HAP-1 (cell line): ENCODE data around the gene SLC38A6.

ENCODE experiments used
- DNase-seq, 2 experiments: peaks; one replicate each; pipeline ENCODE4 v3.0.0-alpha.2; 2016 to 2020; ENCODE audit warnings: low spot score in 2 of 2
- H3K27me3 ChIP-seq: fragments of 250-450 bp; sonication (Bioruptor Pico); 2 replicates; pipeline ENCODE4 v1.5.1; 2020; ENCODE audit warnings: low read depth, mild to moderate bottlenecking, moderate library complexity
- H3K36me3 ChIP-seq: fragments of 250-450 bp; sonication (Bioruptor Pico); replicated peaks from 2 replicates; pipeline ENCODE4 v1.5.1; 2020; ENCODE audit warnings: mild to moderate bottlenecking
- H3K4me1 ChIP-seq: fragments of 250-450 bp; sonication (Bioruptor Pico); 2 replicates; pipeline ENCODE4 v1.5.1; 2020; ENCODE audit warnings: mild to moderate bottlenecking
- H3K4me3 ChIP-seq: fragments of 250-450 bp; sonication (Bioruptor Pico); 2 replicates; pipeline ENCODE4 v1.5.1; 2020; ENCODE audit warnings: mild to moderate bottlenecking, moderate library complexity
- H3K9me3 ChIP-seq: fragments of 250-450 bp; sonication (Bioruptor Pico); 2 replicates; pipeline ENCODE4 v1.5.1; 2020; ENCODE audit warnings: mild to moderate bottlenecking, moderate library complexity
- in situ Hi-C: fragments of 300-500 bp; cut with MboI; formaldehyde crosslinking; loops from 3 replicates; pipeline ENCODE4 v1.14.3; 2020; ENCODE audit warnings: low sequenced_read_pairs, inconsistent platforms, mixed read lengths

Gene SLC38A6

GRCh38 chr14:60998617-60999016 lies 17.6 kb downstream of the SLC38A6 start:
- no peaks in the 10 kb centered on the region for H3K4me1 ChIP-seq
- in situ Hi-C loops: loop anchor here (25.0 kb wide), 1 partner anchor 361 kb away; the partner anchor contains the start of gene SIX1
- no peak for DNase-seq
- no peaks in the 10 kb centered on the region for H3K36me3 ChIP-seq
- no peak overlapping the region for H3K4me3 ChIP-seq
- H3K9me3 ChIP-seq: no peaks in the 10 kb centered on the region
- H3K27me3 ChIP-seq: no peaks in the 10 kb centered on the region

- Histone ChIP-seq H3K27me3 (no peaks in the 10 kb centered on the region), H3K9me3 (no peaks in the 10 kb centered on the region), H3K4me3 (no peak overlapping the region), H3K36me3 (no peaks in the 10 kb centered on the region), H3K4me1 (no peaks in the 10 kb centered on the region)
- in situ Hi-C loops: loop anchor here (25.0 kb wide), 1 partner anchor 362 kb away; the partner anchor contains the start of gene SIX1
- DNase-seq: no peak
These were observed 18.5 kb downstream of the SLC38A6 start for GRCh38 chr14:60999536-60999935.

- no peaks in the 10 kb centered on the region for H3K27me3 ChIP-seq
- no peaks in the 10 kb centered on the region for H3K36me3 ChIP-seq
- no peaks in the 10 kb centered on the region for H3K9me3 ChIP-seq
- H3K4me3 ChIP-seq: no peak overlapping the region
- no peak for DNase-seq
- H3K4me1 ChIP-seq: no peaks in the 10 kb centered on the region
- in situ Hi-C loops: no loop called here
These were observed 22.5 kb downstream of the SLC38A6 start for GRCh38 chr14:61003571-61003970.

GRCh38 chr14:61019537-61019936 lies 38.5 kb downstream of the SLC38A6 start:
- no peak for DNase-seq
- peaks cover 3% of the 10 kb centered on the region; the same call in 1 of the 2 replicates for H3K9me3 ChIP-seq
- H3K27me3 ChIP-seq: no peaks in the 10 kb centered on the region
- H3K4me3 ChIP-seq: no peak overlapping the region
- no peaks in the 10 kb centered on the region for H3K4me1 ChIP-seq
- in situ Hi-C loops: no loop called here
- no peaks in the 10 kb centered on the region; the same call in 1 of the 2 replicates for H3K36me3 ChIP-seq

- no peaks in the 10 kb centered on the region for H3K9me3 ChIP-seq
- H3K36me3 ChIP-seq: no peaks in the 10 kb centered on the region
- peak; percentile 60 to 69 for DNase-seq
- H3K4me1 ChIP-seq: no peaks in the 10 kb centered on the region
- in situ Hi-C loops: no loop called here
- no peaks in the 10 kb centered on the region for H3K27me3 ChIP-seq
- H3K4me3 ChIP-seq: no peak overlapping the region
These were observed 44.5 kb downstream of the SLC38A6 start for GRCh38 chr14:61025251-61026223.

GRCh38 chr14:61026526-61026925 lies 45.5 kb downstream of the SLC38A6 start:
- in situ Hi-C loops: no loop called here
- DNase-seq: no peak
- H3K36me3 ChIP-seq: no peaks in the 10 kb centered on the region
- no peaks in the 10 kb centered on the region for H3K4me1 ChIP-seq
- H3K27me3 ChIP-seq: no peaks in the 10 kb centered on the region
- H3K4me3 ChIP-seq: no peak overlapping the region
- H3K9me3 ChIP-seq: no peaks in the 10 kb centered on the region

- Histone ChIP-seq H3K36me3 (no peaks in the 10 kb centered on the region), H3K27me3 (no peaks in the 10 kb centered on the region), H3K4me1 (no peaks in the 10 kb centered on the region), H3K4me3 (no peak overlapping the region), H3K9me3 (no peaks in the 10 kb centered on the region)
- no peak for DNase-seq
- in situ Hi-C loops: loop anchor here (10.0 kb wide), 1 partner anchor 406 kb away; no protein-coding TSS in a partner anchor
These were observed 50.0 kb downstream of the SLC38A6 start for GRCh38 chr14:61031026-61031425.

GRCh38 chr14:61033054-61033453 lies 52.0 kb downstream of the SLC38A6 start:
- H3K27me3 ChIP-seq: no peaks in the 10 kb centered on the region
- H3K9me3 ChIP-seq: no peaks in the 10 kb centered on the region
- no peak for DNase-seq
- no peaks in the 10 kb centered on the region for H3K36me3 ChIP-seq
- in situ Hi-C loops: loop anchor here (10.0 kb wide), 1 partner anchor 408 kb away; no protein-coding TSS in a partner anchor
- H3K4me3 ChIP-seq: no peak overlapping the region
- H3K4me1 ChIP-seq: no peaks in the 10 kb centered on the region

- Histone ChIP-seq H3K4me3 (no peak overlapping the region), H3K4me1 (no peaks in the 10 kb centered on the region), H3K9me3 (no peaks in the 10 kb centered on the region), H3K27me3 (no peaks in the 10 kb centered on the region), H3K36me3 (no peaks in the 10 kb centered on the region)
- no peak for DNase-seq
- in situ Hi-C loops: loop anchor here (10.0 kb wide), 1 partner anchor 409 kb away; no protein-coding TSS in a partner anchor
These were observed 52.8 kb downstream of the SLC38A6 start for GRCh38 chr14:61033855-61034254.

GRCh38 chr14:61034416-61035120 lies 53.5 kb downstream of the SLC38A6 start:
- Histone ChIP-seq H3K4me1 (no peaks in the 10 kb centered on the region), H3K9me3 (no peaks in the 10 kb centered on the region), H3K36me3 (no peaks in the 10 kb centered on the region), H3K27me3 (no peaks in the 10 kb centered on the region), H3K4me3 (no peak overlapping the region)
- in situ Hi-C loops: loop anchor here (10.0 kb wide), 1 partner anchor 410 kb away; no protein-coding TSS in a partner anchor
- no peak for DNase-seq

- DNase-seq: no peak
- Histone ChIP-seq H3K27me3 (no peaks in the 10 kb centered on the region), H3K4me1 (no peaks in the 10 kb centered on the region), H3K9me3 (no peaks in the 10 kb centered on the region), H3K36me3 (no peaks in the 10 kb centered on the region), H3K4me3 (no peak overlapping the region)
- in situ Hi-C loops: loop anchor here (10.0 kb wide), 1 partner anchor 412 kb away; no protein-coding TSS in a partner anchor
These were observed 56.2 kb downstream of the SLC38A6 start for GRCh38 chr14:61037215-61037614.

- H3K9me3 ChIP-seq: no peaks in the 10 kb centered on the region
- no peaks in the 10 kb centered on the region for H3K4me1 ChIP-seq
- in situ Hi-C loops: no loop called here
- no peaks in the 10 kb centered on the region for H3K27me3 ChIP-seq
- H3K4me3 ChIP-seq: no peak overlapping the region
- H3K36me3 ChIP-seq: no peaks in the 10 kb centered on the region
- DNase-seq: no peak
These were observed 60.7 kb downstream of the SLC38A6 start for GRCh38 chr14:61041704-61042103.

GRCh38 chr14:61042220-61042619 lies 61.2 kb downstream of the SLC38A6 start:
- H3K36me3 ChIP-seq: no peaks in the 10 kb centered on the region
- in situ Hi-C loops: no loop called here
- no peaks in the 10 kb centered on the region for H3K27me3 ChIP-seq
- no peaks in the 10 kb centered on the region for H3K9me3 ChIP-seq
- no peaks in the 10 kb centered on the region for H3K4me1 ChIP-seq
- no peak for DNase-seq
- H3K4me3 ChIP-seq: no peak overlapping the region

- in situ Hi-C loops: no loop called here
- Histone ChIP-seq H3K4me1 (no peaks in the 10 kb centered on the region), H3K27me3 (no peaks in the 10 kb centered on the region), H3K4me3 (no peak overlapping the region), H3K9me3 (no peaks in the 10 kb centered on the region), H3K36me3 (no peaks in the 10 kb centered on the region; the same call in 1 of the 2 replicates)
- no peak for DNase-seq
These were observed 62.5 kb downstream of the SLC38A6 start for GRCh38 chr14:61043506-61043905.
